Fibroblast of skin of left quadriceps (primary cell): ENCODE results near the gene TYW1B.
"Not testable (repeated sequence)": the region's sequence is repeated elsewhere in the genome, so short reads cannot be mapped to it uniquely, and the experiment has no call there.

ENCODE experiments used
- DNase-seq, 2 experiments: peaks; one replicate each; pipeline ENCODE4 v3.0.0-alpha.2; 2013; ENCODE audit warnings: low read depth in 2 of 2

The TYW1B gene

GRCh38 chr7:72622532-72622931, 205.5 kb downstream of the TYW1B start:
- no peak for DNase-seq

GRCh38 chr7:72621761-72622187, 206.2 kb downstream of the TYW1B start:
- not testable (repeated sequence) for DNase-seq

GRCh38 chr7:72620923-72621322, 207.1 kb downstream of the TYW1B start:
- DNase-seq: not testable (repeated sequence)

GRCh38 chr7:72618435-72619180, 209.4 kb downstream of the TYW1B start:
- DNase-seq: not testable (repeated sequence)

GRCh38 chr7:72609761-72610160, 218.2 kb downstream of the TYW1B start:
- not testable (repeated sequence) for DNase-seq

GRCh38 chr7:72607988-72608387, 220.0 kb downstream of the TYW1B start:
- not testable (repeated sequence) for DNase-seq

GRCh38 chr7:72605863-72606431, 222.1 kb downstream of the TYW1B start:
- DNase-seq: not testable (repeated sequence)

- DNase-seq: peak in 1 of 2 experiments; percentile 2
Observed at GRCh38 chr7:72604771-72605611, 223.0 kb downstream of the TYW1B start.

- DNase-seq: not testable (repeated sequence)
Observed at GRCh38 chr7:72603476-72603875, 224.5 kb downstream of the TYW1B start.

- no peak for DNase-seq
Observed at GRCh38 chr7:72603073-72603472, 224.9 kb downstream of the TYW1B start.

GRCh38 chr7:72601683-72602082, 226.3 kb downstream of the TYW1B start:
- not testable (repeated sequence) for DNase-seq

GRCh38 chr7:72590023-72590422, 238.0 kb downstream of the TYW1B start:
- not testable (repeated sequence) for DNase-seq

- DNase-seq: not testable (repeated sequence)
Observed at GRCh38 chr7:72587267-72587666, 240.7 kb downstream of the TYW1B start.

GRCh38 chr7:72584576-72584975, 243.4 kb downstream of the TYW1B start:
- not testable (repeated sequence) for DNase-seq

GRCh38 chr7:72583620-72584361, 244.2 kb downstream of the TYW1B start:
- not testable (repeated sequence) for DNase-seq

GRCh38 chr7:72580142-72580770, 247.7 kb downstream of the TYW1B start:
- not testable (repeated sequence) for DNase-seq

GRCh38 chr7:72577107-72577506, 250.9 kb downstream of the TYW1B start:
- DNase-seq: no peak

GRCh38 chr7:72561988-72562387, 266.0 kb downstream of the TYW1B start:
- not testable (repeated sequence) for DNase-seq

- DNase-seq: not testable (repeated sequence)
Observed at GRCh38 chr7:72559546-72559945, 268.5 kb downstream of the TYW1B start.

GRCh38 chr7:72556733-72557132, 271.3 kb downstream of the TYW1B start:
- not testable (repeated sequence) for DNase-seq

GRCh38 chr7:72555238-72555637, 272.8 kb downstream of the TYW1B start:
- not testable (repeated sequence) for DNase-seq
